Right atrium auricular region (tissue), 2 donors: ENCODE data around the gene MAP3K2. TPM values are rescaled to one million over a fixed set of nuclear protein-coding genes. Genes with fewer than 3 reads are reported as not detected.
A peak's percentile ranks its signal among the peaks of the same experiment; 100 is the strongest.

Experiments used
- DNase-seq: peaks from one replicate; pipeline ENCODE4 v3.0.0-alpha.2; 2019; ENCODE audit warnings: low spot score
- H3K27ac ChIP-seq, 2 donors: fragments of 200-600 bp; sonication (generic); 1 replicate in 1 of 2; 2 replicates in 1 of 2; pipeline ENCODE4 v1.5.1; 2016 to 2019
- H3K27me3 ChIP-seq, 2 donors: fragments of 200-600 bp; sonication (generic); one replicate each; pipeline versions ENCODE4 v1.5.1 to v1.6.0; 2017 to 2019
- H3K36me3 ChIP-seq: fragments of 200-600 bp; sonication (generic); one replicate; pipeline ENCODE4 v1.5.1; 2016
- H3K4me1 ChIP-seq, 2 donors: fragments of 200-600 bp; sonication (generic); one replicate each; pipeline versions ENCODE4 v1.5.1 to v1.6.0; 2017 to 2019
- H3K4me3 ChIP-seq, 2 donors: fragments of 200-600 bp; sonication (generic); 1 replicate in 1 of 2; 2 replicates in 1 of 2; pipeline ENCODE4 v1.5.1; 2017 to 2019; ENCODE audit warnings: mild to moderate bottlenecking in 1 of 2, moderate library complexity in 1 of 2
- H3K9me3 ChIP-seq, 2 donors: fragments of 200-600 bp; sonication (generic); one replicate each; pipeline ENCODE4 v1.5.1; 2019
- total RNA-seq, 2 donors: library from RNA; depleted of rRNA; stranded (reverse); fragments of >200 nt; gene quantifications; one replicate each; pipeline ENCODE4 v1.1.0, GENCODE V29; 2016
- TF ChIP-seq, protein P1 (sequence below), 2 donors: fragments of 200-600 bp; sonication (generic); IDR thresholded peaks; one replicate each; pipeline ENCODE4 v1.5.1; 2019; ENCODE audit warnings: antibody characterized with exemption in 2 of 2

MAP3K2 gene
- total RNA-seq, 2 donors from 2014 or later: 20.5 to 20.8 TPM

DNA sequence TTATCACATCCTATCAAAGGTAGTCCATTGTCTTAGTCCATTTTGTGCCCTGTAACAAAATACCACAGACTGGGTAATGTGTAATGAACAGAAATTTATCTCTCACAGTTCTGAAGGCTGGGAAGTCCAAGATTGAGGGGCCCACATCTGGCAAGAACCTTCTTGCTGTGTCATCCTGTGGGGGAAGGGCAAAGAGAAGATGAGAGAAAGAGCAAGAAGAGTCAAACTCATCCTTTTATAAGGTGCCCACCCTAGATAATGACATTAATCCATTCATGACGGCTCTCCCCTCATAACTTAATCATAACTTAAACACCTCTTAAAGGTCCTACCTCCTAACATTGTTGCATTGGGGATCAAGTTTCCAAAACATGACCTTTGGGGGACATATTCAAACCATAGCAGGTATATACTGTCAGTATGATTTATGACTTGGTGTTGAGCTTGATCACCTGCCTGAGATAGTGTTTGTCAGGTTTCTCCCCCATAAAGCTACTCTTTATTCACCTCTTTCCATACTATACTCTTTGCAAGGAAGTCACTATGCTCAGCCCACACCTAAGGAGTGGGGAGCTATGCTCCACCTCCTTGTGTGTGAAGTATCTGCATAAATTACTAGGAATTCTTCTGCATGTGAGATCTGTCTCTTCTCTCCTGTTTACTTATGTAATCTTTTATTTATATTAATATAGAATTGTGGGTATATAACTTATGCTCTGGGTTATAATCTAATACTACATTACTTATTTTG, 5.2 kb upstream of the MAP3K2 start:
- DNase-seq: no peak
- H3K9me3 ChIP-seq: no peaks in the 10 kb centered on the region
- TF ChIP-seq, protein P1, sequence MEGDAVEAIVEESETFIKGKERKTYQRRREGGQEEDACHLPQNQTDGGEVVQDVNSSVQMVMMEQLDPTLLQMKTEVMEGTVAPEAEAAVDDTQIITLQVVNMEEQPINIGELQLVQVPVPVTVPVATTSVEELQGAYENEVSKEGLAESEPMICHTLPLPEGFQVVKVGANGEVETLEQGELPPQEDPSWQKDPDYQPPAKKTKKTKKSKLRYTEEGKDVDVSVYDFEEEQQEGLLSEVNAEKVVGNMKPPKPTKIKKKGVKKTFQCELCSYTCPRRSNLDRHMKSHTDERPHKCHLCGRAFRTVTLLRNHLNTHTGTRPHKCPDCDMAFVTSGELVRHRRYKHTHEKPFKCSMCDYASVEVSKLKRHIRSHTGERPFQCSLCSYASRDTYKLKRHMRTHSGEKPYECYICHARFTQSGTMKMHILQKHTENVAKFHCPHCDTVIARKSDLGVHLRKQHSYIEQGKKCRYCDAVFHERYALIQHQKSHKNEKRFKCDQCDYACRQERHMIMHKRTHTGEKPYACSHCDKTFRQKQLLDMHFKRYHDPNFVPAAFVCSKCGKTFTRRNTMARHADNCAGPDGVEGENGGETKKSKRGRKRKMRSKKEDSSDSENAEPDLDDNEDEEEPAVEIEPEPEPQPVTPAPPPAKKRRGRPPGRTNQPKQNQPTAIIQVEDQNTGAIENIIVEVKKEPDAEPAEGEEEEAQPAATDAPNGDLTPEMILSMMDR (IDR thresholded peaks at IDR 0.05): no peak
- no peaks in the 10 kb centered on the region for H3K27me3 ChIP-seq
- H3K4me1 ChIP-seq: peaks cover 0 to 14% of the 10 kb centered on the region in 2 donors
- no peak overlapping the region for H3K27ac ChIP-seq
- H3K4me3 ChIP-seq: no peak overlapping the region
- no peaks in the 10 kb centered on the region for H3K36me3 ChIP-seq

DNA sequence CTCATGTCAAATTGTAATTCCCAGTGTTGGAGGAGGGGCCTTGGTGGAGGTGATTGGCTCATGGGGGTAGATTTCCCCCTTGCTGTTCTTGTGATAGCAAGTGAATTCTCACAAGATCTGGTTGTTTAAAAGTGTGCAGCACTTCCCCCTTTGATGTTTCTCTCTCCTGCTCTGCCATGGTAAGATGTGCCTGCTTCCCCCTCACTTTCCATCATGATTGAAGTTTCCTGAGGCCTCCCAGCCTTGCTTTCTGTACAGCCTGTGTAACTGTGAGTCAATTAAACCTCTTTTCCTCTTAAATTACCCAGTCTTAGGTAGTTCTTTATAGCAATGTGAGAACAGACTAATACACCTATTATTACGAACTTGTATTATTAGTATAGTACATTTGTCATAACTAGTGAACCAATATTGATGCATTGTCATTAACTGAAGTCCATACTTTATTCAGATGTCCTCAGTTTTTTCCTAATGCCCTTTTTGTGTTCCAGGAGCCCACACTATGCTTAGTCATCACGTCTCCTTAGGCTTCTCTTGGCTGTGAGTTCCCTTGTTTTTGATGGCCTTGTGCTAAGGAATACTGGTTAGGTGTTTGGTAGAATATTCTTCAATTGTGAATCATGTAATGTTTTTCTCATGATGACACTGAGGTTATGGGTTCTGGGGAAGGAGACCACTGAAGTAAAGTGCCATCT, 4.5 kb upstream of the MAP3K2 start:
- no peaks in the 10 kb centered on the region for H3K9me3 ChIP-seq
- DNase-seq: no peak
- H3K4me3 ChIP-seq: no peak overlapping the region
- TF ChIP-seq, protein P1 (IDR thresholded peaks at IDR 0.05): no peak
- H3K4me1 ChIP-seq: peaks cover 0 to 9% of the 10 kb centered on the region in 2 donors
- H3K27me3 ChIP-seq: no peaks in the 10 kb centered on the region
- H3K36me3 ChIP-seq: no peaks in the 10 kb centered on the region
- no peak overlapping the region for H3K27ac ChIP-seq

DNA sequence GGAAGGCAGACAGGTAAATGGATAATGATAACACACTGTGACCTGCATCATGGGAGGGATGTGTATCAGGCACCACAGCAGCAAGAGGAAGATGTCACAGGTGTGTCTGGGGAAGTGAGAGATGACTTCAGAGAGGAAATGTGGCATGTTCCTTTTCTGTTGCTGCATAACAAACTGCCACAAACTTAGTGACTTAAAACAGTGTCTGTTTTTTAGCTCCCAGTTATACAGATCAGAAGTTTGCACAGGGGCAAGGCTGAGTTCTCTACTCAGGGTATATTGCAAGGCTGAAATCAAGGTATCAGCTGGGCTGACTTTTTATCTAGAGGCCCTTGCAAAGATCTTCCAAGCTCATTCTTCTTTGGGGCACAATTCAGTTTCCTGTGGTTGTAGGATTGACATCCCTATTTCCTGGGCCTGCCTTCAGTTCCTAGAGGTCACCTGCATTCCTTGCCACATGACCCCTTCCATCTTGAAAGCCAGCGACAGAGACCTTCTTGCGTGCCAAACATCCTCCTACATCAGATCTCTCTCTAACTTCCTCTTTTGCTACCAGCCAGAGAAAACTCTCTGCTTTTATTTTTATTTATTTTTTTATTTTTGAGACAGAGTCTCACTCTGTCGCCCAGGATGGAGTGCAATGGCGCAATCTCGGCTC, 2.1 kb upstream of the MAP3K2 start:
- no peaks in the 10 kb centered on the region for H3K9me3 ChIP-seq
- H3K4me3 ChIP-seq: no peak overlapping the region
- no peaks in the 10 kb centered on the region for H3K27me3 ChIP-seq
- no peaks in the 10 kb centered on the region for H3K36me3 ChIP-seq
- TF ChIP-seq, protein P1 (IDR thresholded peaks at IDR 0.05): no peak
- no peak for DNase-seq
- H3K27ac ChIP-seq: no peak overlapping the region
- H3K4me1 ChIP-seq: peaks cover 0 to 25% of the 10 kb centered on the region in 2 donors

DNA sequence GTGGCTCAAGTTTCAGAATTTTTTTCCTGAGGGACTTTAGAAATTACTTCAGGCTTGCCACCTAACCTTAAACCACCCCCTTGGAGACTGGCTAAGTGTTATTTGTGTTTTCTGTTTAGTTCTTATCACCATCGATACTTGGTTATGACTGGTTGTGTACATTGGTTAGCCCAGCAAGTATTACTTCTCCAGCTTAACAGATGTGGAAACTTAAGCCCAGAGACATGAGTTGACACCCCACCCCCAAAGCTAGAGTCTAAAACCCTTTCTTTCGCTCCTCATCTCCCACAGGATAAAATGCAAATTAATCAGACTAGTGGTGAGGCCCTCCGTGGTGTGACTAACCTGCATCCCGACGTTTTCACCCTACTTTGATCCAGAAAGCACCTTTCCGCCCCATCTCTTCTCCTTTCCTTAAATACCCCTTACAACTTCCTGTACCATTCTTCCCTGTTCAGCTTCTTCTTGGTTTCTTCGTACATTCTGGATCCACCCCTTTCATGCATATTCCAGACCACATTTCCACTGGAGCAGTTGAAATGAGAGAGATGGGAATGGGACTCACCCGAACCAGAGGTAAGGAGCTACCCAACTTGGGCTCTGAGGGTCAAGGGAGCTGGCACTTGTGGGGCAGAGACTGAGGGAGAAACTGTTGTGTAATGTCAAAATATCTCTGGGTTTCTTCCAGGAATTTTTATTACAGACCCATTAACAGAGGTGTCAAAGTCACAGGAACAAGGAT, 819 bp upstream of the MAP3K2 start:
- no peaks in the 10 kb centered on the region for H3K36me3 ChIP-seq
- H3K4me3 ChIP-seq: peak overlapping the region; percentile 32 to 97
- H3K4me1 ChIP-seq: peaks cover 0 to 37% of the 10 kb centered on the region in 2 donors
- TF ChIP-seq, protein P1 (IDR thresholded peaks at IDR 0.05): no peak
- H3K27me3 ChIP-seq: no peaks in the 10 kb centered on the region
- no peaks in the 10 kb centered on the region for H3K9me3 ChIP-seq
- DNase-seq: no peak
- peak overlapping the region; percentile 100 for H3K27ac ChIP-seq

DNA sequence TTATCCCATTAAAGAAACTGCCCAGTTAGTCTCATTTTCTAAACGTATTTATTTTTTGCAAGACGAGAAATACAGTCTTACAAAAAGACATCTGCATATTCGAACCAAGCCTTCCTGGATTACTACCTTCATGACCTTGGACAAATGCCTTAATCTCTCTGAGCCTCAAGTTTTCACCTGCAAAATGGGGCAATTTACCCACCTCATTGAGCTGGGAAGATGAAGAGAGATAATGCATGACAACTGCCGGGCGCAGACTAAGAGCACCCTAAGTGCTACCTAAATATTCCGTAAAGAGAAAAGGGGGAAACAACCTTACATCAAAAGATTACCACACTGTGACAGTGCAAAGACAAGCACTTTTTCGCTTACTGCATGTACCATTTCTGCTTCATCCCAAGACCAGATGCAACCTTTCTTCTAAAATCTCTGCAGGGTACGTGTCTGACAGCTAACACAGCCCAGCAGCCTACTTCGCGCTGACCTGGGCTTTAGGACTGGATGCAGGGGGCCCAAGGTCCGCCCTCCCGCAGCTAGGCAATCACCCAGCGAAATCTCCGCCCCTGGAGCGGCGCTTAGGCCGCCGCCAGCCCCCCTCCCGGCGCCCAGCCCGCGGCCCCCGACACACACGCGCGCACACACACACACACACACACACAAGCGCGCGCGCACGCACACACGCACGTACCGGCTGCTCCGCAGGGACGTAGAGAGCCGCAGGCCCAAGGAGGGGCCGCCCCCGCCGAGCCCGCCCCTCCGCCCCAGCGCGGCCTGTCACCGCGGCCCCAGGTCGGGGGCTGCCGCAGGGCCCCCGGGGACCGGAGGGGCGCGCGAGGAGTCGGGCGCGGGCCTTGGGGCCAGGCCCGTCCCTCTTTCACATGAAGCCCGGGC, 766 bp downstream of the MAP3K2 start:
- DNase-seq: peak; percentile 85
- Histone ChIP-seq H3K9me3 (no peaks in the 10 kb centered on the region), H3K27me3 (no peaks in the 10 kb centered on the region), H3K4me1 (peaks cover 0 to 50% of the 10 kb centered on the region in 2 donors), H3K4me3 (peak overlapping the region; percentile 94 to 97), H3K27ac (peak overlapping the region; percentile 100), H3K36me3 (no peaks in the 10 kb centered on the region)
- TF ChIP-seq, protein P1 (IDR thresholded peaks at IDR 0.05): no peak
